Activated T-cell treated with anti-CD3 and anti-CD28 coated beads, Interleukin-2, amount 50 U/mL, for 1 hour (primary cell): ENCODE results near the gene ASH1L.
A peak's percentile ranks its signal among the peaks of the same experiment; 100 is the strongest.

ENCODE experiments used
- DNase-seq: peaks from one replicate; pipeline ENCODE4 v3.0.0-alpha.2; 2020

ASH1L gene

GRCh38 chr1:155324717-155325602, 237.6 kb downstream of the ASH1L start:
- no peak for DNase-seq

GRCh38 chr1:155324037-155324716, 238.4 kb downstream of the ASH1L start:
- peak; percentile 84 for DNase-seq

GRCh38 chr1:155323729-155324036, 238.9 kb downstream of the ASH1L start:
- peak; percentile 84 for DNase-seq

GRCh38 chr1:155322953-155323728, 239.5 kb downstream of the ASH1L start:
- DNase-seq, result peak; percentile 91

GRCh38 chr1:155322571-155322952, 240.0 kb downstream of the ASH1L start:
- no peak for DNase-seq

- no peak for DNase-seq
Observed at GRCh38 chr1:155321639-155322503, 240.7 kb downstream of the ASH1L start.

GRCh38 chr1:155320661-155321617, 241.7 kb downstream of the ASH1L start, which contains the start of gene RUSC1:
Gene RUSC1, plus strand, starts transcription at chr1:155320894. Its CDS starts 880 bp downstream, at chr1:155321774.
- peak; percentile 81 for DNase-seq

GRCh38 chr1:155320252-155320651, 242.4 kb downstream of the ASH1L start:
- no peak for DNase-seq

GRCh38 chr1:155319536-155319935, 243.1 kb downstream of the ASH1L start:
- DNase-seq, result no peak

GRCh38 chr1:155318082-155318481, 244.5 kb downstream of the ASH1L start:
- no peak for DNase-seq

- no peak for DNase-seq
Observed at GRCh38 chr1:155316922-155317321, 245.7 kb downstream of the ASH1L start.

- no peak for DNase-seq
Observed at GRCh38 chr1:155313261-155313660, 249.3 kb downstream of the ASH1L start.

- DNase-seq, result no peak
Observed at GRCh38 chr1:155309423-155310021, 253.1 kb downstream of the ASH1L start.

GRCh38 chr1:155308493-155309422, 253.8 kb downstream of the ASH1L start, which contains the start of gene FDPS:
Gene FDPS, plus strand, starts transcription at chr1:155308866. Its CDS starts 924 bp downstream, at chr1:155309790.
- peak; percentile 92 for DNase-seq

GRCh38 chr1:155307247-155307740, 255.3 kb downstream of the ASH1L start:
- no peak for DNase-seq

GRCh38 chr1:155305881-155306391, 256.7 kb downstream of the ASH1L start:
- DNase-seq, result no peak

GRCh38 chr1:155304558-155305063, 258.0 kb downstream of the ASH1L start:
- no peak for DNase-seq

- no peak for DNase-seq
Observed at GRCh38 chr1:155301342-155301841, 261.2 kb downstream of the ASH1L start, which contains the start of gene PKLR. Gene PKLR, minus strand, starts transcription at chr1:155301438. Its CDS starts 43 bp downstream, at chr1:155301395.
